Measurements from ENCODE around the gene OR5AU1.
"Not testable (repeated sequence)": the region's sequence is repeated elsewhere in the genome, so short reads cannot be mapped to it uniquely, and the experiment has no call there.

OR5AU1 gene

GRCh38 chr14:21169573-21169972, 13.7 kb upstream of the OR5AU1 start:
- Histone ChIP-seq H3K4me3 (ENCODE audit: low read length) (no peak overlapping the region), H3K9ac (ENCODE audit: low read depth, low read length) (no peak overlapping the region), H3K4me1 (ENCODE audit: insufficient read depth, low read length) (no peaks in the 10 kb centered on the region), H3K36me3 (ENCODE audit: insufficient read depth, low read length) (no peaks in the 10 kb centered on the region), H3K9me3 (ENCODE audit: insufficient read depth, low read depth, low read length) (no peaks in the 10 kb centered on the region), H3K27me3 (ENCODE audit: insufficient read depth, low read length) (no peaks in the 10 kb centered on the region), H3K27ac (ENCODE audit: low read depth, low read length) (no peak overlapping the region)
- 87% methylated on average over 4 of the region's 4 CpGs for WGBS

- Histone ChIP-seq H3K4me3 (ENCODE audit: low read length) (no peak overlapping the region), H3K27me3 (ENCODE audit: insufficient read depth, low read length) (no peaks in the 10 kb centered on the region), H3K9me3 (ENCODE audit: insufficient read depth, low read depth, low read length) (no peaks in the 10 kb centered on the region), H3K36me3 (ENCODE audit: insufficient read depth, low read length) (no peaks in the 10 kb centered on the region), H3K4me1 (ENCODE audit: insufficient read depth, low read length) (no peaks in the 10 kb centered on the region), H3K9ac (ENCODE audit: low read depth, low read length) (no peak overlapping the region), H3K27ac (ENCODE audit: low read depth, low read length) (no peak overlapping the region)
- WGBS = 94% methylated on average over 8 of the region's 8 CpGs
These were observed 12.2 kb upstream of the OR5AU1 start for GRCh38 chr14:21168055-21168454.

GRCh38 chr14:21165670-21166069, 9.8 kb upstream of the OR5AU1 start:
- not testable (repeated sequence) for H3K4me1 ChIP-seq (ENCODE audit: insufficient read depth, low read length); H3K9me3 ChIP-seq (ENCODE audit: insufficient read depth, low read depth, low read length); H3K4me3 ChIP-seq (ENCODE audit: low read length); H3K36me3 ChIP-seq (ENCODE audit: insufficient read depth, low read length); H3K27ac ChIP-seq (ENCODE audit: low read depth, low read length); H3K9ac ChIP-seq (ENCODE audit: low read depth, low read length); H3K27me3 ChIP-seq (ENCODE audit: insufficient read depth, low read length)
- WGBS = 90% methylated on average over 1 of the region's 1 CpG

GRCh38 chr14:21165002-21165605, 9.2 kb upstream of the OR5AU1 start:
- not testable (repeated sequence) for H3K4me3 ChIP-seq (ENCODE audit: low read length); H3K27me3 ChIP-seq (ENCODE audit: insufficient read depth, low read length); H3K9me3 ChIP-seq (ENCODE audit: insufficient read depth, low read depth, low read length); H3K4me1 ChIP-seq (ENCODE audit: insufficient read depth, low read length); H3K27ac ChIP-seq (ENCODE audit: low read depth, low read length); H3K36me3 ChIP-seq (ENCODE audit: insufficient read depth, low read length); H3K9ac ChIP-seq (ENCODE audit: low read depth, low read length)
- 78% methylated on average over 7 of the region's 7 CpGs for WGBS

- no peaks in the 10 kb centered on the region for H3K9me3 ChIP-seq (ENCODE audit: insufficient read depth, low read depth, low read length)
- no peaks in the 10 kb centered on the region for H3K36me3 ChIP-seq (ENCODE audit: insufficient read depth, low read length)
- H3K4me1 ChIP-seq (ENCODE audit: insufficient read depth, low read length) = no peaks in the 10 kb centered on the region
- H3K4me3 ChIP-seq (ENCODE audit: low read length) = no peak overlapping the region
- no peaks in the 10 kb centered on the region for H3K27me3 ChIP-seq (ENCODE audit: insufficient read depth, low read length)
- no peak overlapping the region for H3K27ac ChIP-seq (ENCODE audit: low read depth, low read length)
- H3K9ac ChIP-seq (ENCODE audit: low read depth, low read length) = no peak overlapping the region
- WGBS = 92% methylated on average over 4 of the region's 4 CpGs
These were observed 8.0 kb upstream of the OR5AU1 start for GRCh38 chr14:21163871-21164291.

- no peak overlapping the region for H3K27ac ChIP-seq (ENCODE audit: low read depth, low read length)
- no peak overlapping the region for H3K4me3 ChIP-seq (ENCODE audit: low read length)
- H3K9me3 ChIP-seq (ENCODE audit: insufficient read depth, low read depth, low read length) = no peaks in the 10 kb centered on the region
- H3K36me3 ChIP-seq (ENCODE audit: insufficient read depth, low read length) = no peaks in the 10 kb centered on the region
- WGBS = 70% methylated on average over 5 of the region's 5 CpGs
- no peaks in the 10 kb centered on the region for H3K4me1 ChIP-seq (ENCODE audit: insufficient read depth, low read length)
- no peaks in the 10 kb centered on the region for H3K27me3 ChIP-seq (ENCODE audit: insufficient read depth, low read length)
- H3K9ac ChIP-seq (ENCODE audit: low read depth, low read length) = no peak overlapping the region
These were observed 6.2 kb upstream of the OR5AU1 start for GRCh38 chr14:21162081-21162480.

GRCh38 chr14:21160061-21160610, 4.3 kb upstream of the OR5AU1 start:
- WGBS = 83% methylated on average over 4 of the region's 4 CpGs
- no peaks in the 10 kb centered on the region for H3K9me3 ChIP-seq (ENCODE audit: insufficient read depth, low read depth, low read length)
- H3K27ac ChIP-seq (ENCODE audit: low read depth, low read length) = no peak overlapping the region
- H3K27me3 ChIP-seq (ENCODE audit: insufficient read depth, low read length) = no peaks in the 10 kb centered on the region
- H3K9ac ChIP-seq (ENCODE audit: low read depth, low read length) = no peak overlapping the region
- no peaks in the 10 kb centered on the region for H3K36me3 ChIP-seq (ENCODE audit: insufficient read depth, low read length)
- no peak overlapping the region for H3K4me3 ChIP-seq (ENCODE audit: low read length)
- no peaks in the 10 kb centered on the region for H3K4me1 ChIP-seq (ENCODE audit: insufficient read depth, low read length)

GRCh38 chr14:21158175-21158574, 2.3 kb upstream of the OR5AU1 start:
- H3K36me3 ChIP-seq (ENCODE audit: insufficient read depth, low read length); H3K27ac ChIP-seq (ENCODE audit: low read depth, low read length); H3K9me3 ChIP-seq (ENCODE audit: insufficient read depth, low read depth, low read length); H3K9ac ChIP-seq (ENCODE audit: low read depth, low read length); H3K4me3 ChIP-seq (ENCODE audit: low read length); H3K4me1 ChIP-seq (ENCODE audit: insufficient read depth, low read length); H3K27me3 ChIP-seq (ENCODE audit: insufficient read depth, low read length): not testable (repeated sequence)
- WGBS = 0% methylated on average over 1 of the region's 1 CpG

GRCh38 chr14:21149641-21150367, 6.1 kb downstream of the OR5AU1 start:
- Histone ChIP-seq H3K27me3 (ENCODE audit: insufficient read depth, low read length) (no peaks in the 10 kb centered on the region), H3K4me3 (ENCODE audit: low read length) (no peak overlapping the region), H3K4me1 (ENCODE audit: insufficient read depth, low read length) (no peaks in the 10 kb centered on the region), H3K9me3 (ENCODE audit: insufficient read depth, low read depth, low read length) (peaks cover 7% of the 10 kb centered on the region; the same call in 1 of the 2 replicates), H3K36me3 (ENCODE audit: insufficient read depth, low read length) (no peaks in the 10 kb centered on the region), H3K27ac (ENCODE audit: low read depth, low read length) (no peak overlapping the region), H3K9ac (ENCODE audit: low read depth, low read length) (no peak overlapping the region)
- 93% methylated on average over 4 of the region's 4 CpGs for whole genome bisulfite sequencing

GRCh38 chr14:21145437-21145836, 10.4 kb downstream of the OR5AU1 start:
- no peaks in the 10 kb centered on the region for H3K4me1 ChIP-seq (ENCODE audit: insufficient read depth, low read length)
- H3K27me3 ChIP-seq (ENCODE audit: insufficient read depth, low read length) = no peaks in the 10 kb centered on the region
- peaks cover 7% of the 10 kb centered on the region; the same call in 1 of the 2 replicates for H3K9me3 ChIP-seq (ENCODE audit: insufficient read depth, low read depth, low read length)
- H3K9ac ChIP-seq (ENCODE audit: low read depth, low read length) = no peak overlapping the region
- H3K4me3 ChIP-seq (ENCODE audit: low read length) = no peak overlapping the region
- H3K36me3 ChIP-seq (ENCODE audit: insufficient read depth, low read length) = no peaks in the 10 kb centered on the region
- no peak overlapping the region for H3K27ac ChIP-seq (ENCODE audit: low read depth, low read length)

GRCh38 chr14:21142357-21142756, 13.5 kb downstream of the OR5AU1 start:
- H3K27ac ChIP-seq (ENCODE audit: low read depth, low read length) = no peak overlapping the region
- no peaks in the 10 kb centered on the region for H3K4me1 ChIP-seq (ENCODE audit: insufficient read depth, low read length)
- H3K9ac ChIP-seq (ENCODE audit: low read depth, low read length) = no peak overlapping the region
- no peaks in the 10 kb centered on the region for H3K27me3 ChIP-seq (ENCODE audit: insufficient read depth, low read length)
- 75% methylated on average over 1 of the region's 1 CpG for whole genome bisulfite sequencing
- no peak overlapping the region for H3K4me3 ChIP-seq (ENCODE audit: low read length)
- H3K36me3 ChIP-seq (ENCODE audit: insufficient read depth, low read length) = no peaks in the 10 kb centered on the region
- peaks cover 7% of the 10 kb centered on the region; the same call in 1 of the 2 replicates for H3K9me3 ChIP-seq (ENCODE audit: insufficient read depth, low read depth, low read length)
